MG63 (cell line): ENCODE results near the gene ANKRD52. TPM values are rescaled to one million over a fixed set of nuclear protein-coding genes. Genes with fewer than 3 reads are reported as not detected.

Experiments
- DNase-seq: peaks from one replicate; pipeline ENCODE4 v3.0.0-alpha.2; 2020
- H3K27me3 ChIP-seq: fragments of 250-450 bp; sonication (Bioruptor Pico); 2 replicates; pipeline ENCODE4 v1.5.1; 2020; ENCODE audit warnings: mild to moderate bottlenecking, moderate library complexity
- H3K36me3 ChIP-seq: fragments of 250-450 bp; sonication (Bioruptor Pico); 2 replicates; pipeline ENCODE4 v1.5.1; 2020; ENCODE audit warnings: mild to moderate bottlenecking, moderate library complexity
- H3K4me3 ChIP-seq: fragments of 250-450 bp; sonication (Bioruptor Pico); 2 replicates; pipeline ENCODE4 v1.5.1; 2020; ENCODE audit warnings: mild to moderate bottlenecking, moderate library complexity
- H3K9me3 ChIP-seq: fragments of 250-450 bp; sonication (Bioruptor Pico); 2 replicates; pipeline ENCODE4 v1.5.1; 2020; ENCODE audit warnings: mild to moderate bottlenecking, moderate library complexity
- total RNA-seq: library from RNA; depleted of rRNA; stranded (reverse); fragments of >200 nt; shearing (Covaris generic); gene quantifications from 2 replicates; pipeline ENCODE4 v1.2.3, GENCODE V29; 2014; ENCODE audit warnings: low replicate concordance

Gene ANKRD52
- total RNA-seq, 1 experiment from 2014 or later: 18.9 TPM

DNA sequence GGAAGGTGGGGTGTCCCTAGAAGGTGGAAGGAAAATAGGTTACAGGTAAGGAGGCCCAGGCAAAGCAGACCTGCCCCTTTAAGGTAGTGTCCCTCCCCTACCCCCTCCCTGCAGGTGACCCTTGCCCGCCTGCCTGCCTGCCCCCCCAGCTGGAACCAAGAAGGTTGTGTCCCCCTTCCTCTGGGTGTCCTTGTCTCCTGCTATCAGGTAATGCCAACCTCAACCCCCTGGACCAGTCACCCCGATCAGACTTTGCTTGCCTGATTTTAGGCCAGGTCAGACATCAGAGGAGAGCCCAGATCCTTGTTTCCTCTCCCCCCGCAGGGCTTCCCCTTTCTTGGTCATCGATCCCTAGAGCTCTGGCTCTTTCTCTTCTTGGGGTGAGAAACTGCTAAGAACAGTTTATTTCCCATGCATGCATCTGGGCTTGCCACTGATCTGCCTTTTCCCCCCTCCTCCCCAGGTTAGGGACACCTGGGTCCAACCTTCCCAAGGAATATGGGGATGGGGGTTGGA is 28.2 kb downstream of the ANKRD52 start, which contains the start of gene SLC39A5:
Gene SLC39A5, plus strand, starts transcription at position 136 of the 516 bp plus-strand sequence. CDS start 1,224 bp downstream, outside the sequence.
- H3K27me3 ChIP-seq: no peaks in the 10 kb centered on the region
- H3K9me3 ChIP-seq: no peaks in the 10 kb centered on the region
- peaks cover 4% of the 10 kb centered on the region; the same call in 1 of the 2 replicates for H3K36me3 ChIP-seq
- no peak within 1 kb of the TSS for H3K4me3 ChIP-seq
- DNase-seq: no peak

DNA sequence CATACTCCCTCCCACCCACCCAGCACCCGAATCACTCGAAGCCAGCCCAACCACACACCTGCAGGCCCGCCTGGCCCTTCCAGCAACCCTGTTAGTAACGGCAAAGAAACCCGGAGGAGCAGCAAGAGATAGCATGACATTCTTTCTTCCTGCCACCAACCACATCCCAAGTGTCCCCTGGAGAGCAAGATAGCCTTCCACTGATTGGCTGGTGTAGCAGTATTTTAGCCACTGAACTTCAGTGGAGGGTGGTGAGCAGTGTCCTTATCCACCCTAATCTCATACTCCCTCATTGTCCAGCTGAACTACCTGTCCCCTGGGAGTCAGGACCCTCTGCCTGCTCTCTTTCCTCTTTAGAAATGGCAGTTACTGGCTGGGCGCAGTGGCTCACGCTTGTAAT is 29.1 kb downstream of the ANKRD52 start:
- no peak for DNase-seq
- Histone ChIP-seq H3K36me3 (peaks cover 4% of the 10 kb centered on the region; the same call in 1 of the 2 replicates), H3K9me3 (no peaks in the 10 kb centered on the region), H3K27me3 (no peaks in the 10 kb centered on the region), H3K4me3 (no peak overlapping the region)

- H3K4me3 ChIP-seq: peak overlapping the region; percentile 76
- no peaks in the 10 kb centered on the region for H3K9me3 ChIP-seq
- no peaks in the 10 kb centered on the region for H3K27me3 ChIP-seq
- DNase-seq: no peak
- peaks cover 6% of the 10 kb centered on the region for H3K36me3 ChIP-seq
Observed at GRCh38 chr12:56224954-56225353, 33.2 kb downstream of the ANKRD52 start.

DNA sequence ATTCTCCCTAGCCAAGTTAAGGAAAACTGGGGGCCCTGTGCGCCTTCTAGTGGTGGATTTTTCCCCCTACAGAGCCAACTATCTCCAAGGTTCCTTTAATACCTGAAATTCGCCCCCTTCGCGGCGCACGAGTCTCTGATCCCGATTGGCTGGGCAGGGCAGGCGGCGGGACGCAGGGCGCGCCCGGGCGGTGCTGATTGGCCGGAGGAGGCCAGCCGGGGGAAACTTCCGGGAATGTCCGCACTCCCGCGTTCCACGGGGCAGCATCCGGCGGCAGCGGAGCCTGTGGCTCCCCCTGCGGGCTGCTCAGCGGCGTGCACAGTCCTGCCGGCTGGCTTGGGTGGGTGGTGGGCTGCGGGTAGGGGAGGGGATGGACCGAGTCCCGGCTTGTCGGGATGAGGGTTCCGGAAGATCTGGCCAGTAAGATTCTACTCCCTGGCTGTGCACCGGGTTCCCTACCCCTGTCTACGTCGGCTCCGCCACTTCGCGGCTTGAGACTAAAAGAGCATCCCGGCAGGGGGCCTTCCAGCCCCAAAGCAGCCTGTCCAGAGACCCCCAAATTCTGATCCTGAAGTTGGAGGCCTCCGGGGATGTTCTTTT is 34.0 kb downstream of the ANKRD52 start, which contains the start of gene NABP2:
Gene NABP2, plus strand, starts transcription at position 241 of the 600 bp plus-strand sequence. CDS start 515 bp downstream, outside the sequence.
- H3K4me3 ChIP-seq: peak within 1 kb of the TSS; percentile 76
- H3K9me3 ChIP-seq: no peaks in the 10 kb centered on the region
- peaks cover 6% of the 10 kb centered on the region for H3K36me3 ChIP-seq
- no peaks in the 10 kb centered on the region for H3K27me3 ChIP-seq
- DNase-seq: peak; percentile 98

GRCh38 chr12:56223571-56224101 is 34.5 kb downstream of the ANKRD52 start:
- Histone ChIP-seq H3K4me3 (peak overlapping the region; percentile 76), H3K27me3 (no peaks in the 10 kb centered on the region), H3K36me3 (peaks cover 6% of the 10 kb centered on the region), H3K9me3 (no peaks in the 10 kb centered on the region)
- no peak for DNase-seq

- H3K9me3 ChIP-seq: no peaks in the 10 kb centered on the region
- H3K4me3 ChIP-seq: peak overlapping the region; percentile 97
- peaks cover 11% of the 10 kb centered on the region for H3K36me3 ChIP-seq
- H3K27me3 ChIP-seq: no peaks in the 10 kb centered on the region
- no peak for DNase-seq
Observed at GRCh38 chr12:56222531-56222895, 35.7 kb downstream of the ANKRD52 start.

DNA sequence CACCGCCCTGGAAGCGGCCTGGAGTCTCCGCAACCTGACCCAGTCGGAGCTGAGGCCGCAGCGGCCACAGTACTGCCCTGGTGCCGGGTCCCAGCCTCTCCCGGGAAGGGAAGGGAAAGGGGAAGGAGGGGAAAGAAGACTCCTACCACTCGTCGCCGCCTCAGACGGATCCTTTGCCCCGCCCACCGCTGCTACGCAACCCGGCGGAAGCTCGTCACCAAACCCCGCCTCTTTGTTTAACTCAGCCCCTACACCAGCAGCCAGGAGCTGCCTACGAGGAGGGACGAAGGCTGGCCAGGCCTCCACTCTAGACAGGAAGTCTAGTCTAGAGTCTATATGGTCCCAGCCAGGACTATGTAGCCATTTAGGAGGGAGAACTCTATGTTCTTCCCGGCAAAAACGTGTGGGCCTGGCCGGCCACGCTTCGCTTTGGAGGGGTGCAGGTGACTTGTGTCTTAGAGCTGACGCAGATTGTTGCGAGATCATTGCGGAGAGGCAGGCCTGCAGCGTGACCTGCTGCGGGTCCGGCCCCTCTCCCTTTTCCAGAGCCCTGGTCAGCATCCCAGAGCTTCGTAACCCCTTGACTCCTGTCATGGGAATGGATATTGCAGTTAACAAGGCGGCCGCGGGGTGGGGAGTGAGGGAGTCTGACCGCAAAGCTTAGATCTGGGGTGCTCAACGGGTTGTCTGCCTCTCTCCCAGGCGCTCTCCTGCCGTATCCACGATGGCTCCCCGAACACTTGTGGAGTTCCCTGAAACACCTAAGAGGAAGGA is 36.2 kb downstream of the ANKRD52 start, which contains the start of gene RNF41:
Gene RNF41, minus strand, starts transcription at position 166 of the 774 bp plus-strand sequence. CDS start 7,875 bp downstream, outside the sequence.
- Histone ChIP-seq H3K27me3 (no peaks in the 10 kb centered on the region), H3K36me3 (peaks cover 11% of the 10 kb centered on the region), H3K4me3 (peak within 1 kb of the TSS; percentile 97), H3K9me3 (no peaks in the 10 kb centered on the region)
- DNase-seq: peak; percentile 97

- peak; percentile 83 for DNase-seq
- Histone ChIP-seq H3K9me3 (no peaks in the 10 kb centered on the region), H3K27me3 (no peaks in the 10 kb centered on the region), H3K4me3 (peak overlapping the region; percentile 97), H3K36me3 (peaks cover 15% of the 10 kb centered on the region)
Observed at GRCh38 chr12:56221232-56221756, 36.9 kb downstream of the ANKRD52 start.

DNA sequence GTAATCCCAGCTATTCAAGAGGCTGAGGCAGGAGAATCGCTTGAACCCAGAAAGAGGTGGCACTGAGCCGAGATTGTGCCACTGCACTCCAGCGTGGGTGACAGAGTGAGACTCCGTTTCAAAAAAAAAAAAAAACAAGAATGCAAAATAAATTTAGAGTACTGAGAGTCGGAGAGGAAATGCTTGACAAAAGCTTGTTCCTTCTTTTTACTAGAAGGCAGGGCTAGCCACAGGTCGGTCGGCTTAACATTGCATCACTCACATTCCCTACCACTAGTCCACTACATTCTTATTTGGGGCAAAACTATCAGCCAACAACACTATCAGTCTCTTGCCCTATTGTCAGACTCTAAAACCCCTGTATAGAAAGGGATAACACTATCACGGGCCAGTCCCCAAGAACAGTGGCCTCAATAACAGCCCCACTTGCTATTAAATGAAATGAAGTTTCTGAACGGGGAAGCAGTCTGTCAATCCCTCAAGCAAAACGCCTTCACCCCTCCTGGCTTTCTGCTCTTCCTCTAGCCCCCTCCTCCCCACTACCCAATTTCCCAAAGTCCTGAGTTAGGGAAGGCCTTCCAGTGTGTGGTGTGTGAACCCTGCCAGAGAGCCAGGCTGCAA is 37.5 kb downstream of the ANKRD52 start:
- no peaks in the 10 kb centered on the region for H3K27me3 ChIP-seq
- no peak for DNase-seq
- H3K9me3 ChIP-seq: no peaks in the 10 kb centered on the region
- peak overlapping the region; percentile 97 for H3K4me3 ChIP-seq
- H3K36me3 ChIP-seq: peaks cover 13% of the 10 kb centered on the region

DNA sequence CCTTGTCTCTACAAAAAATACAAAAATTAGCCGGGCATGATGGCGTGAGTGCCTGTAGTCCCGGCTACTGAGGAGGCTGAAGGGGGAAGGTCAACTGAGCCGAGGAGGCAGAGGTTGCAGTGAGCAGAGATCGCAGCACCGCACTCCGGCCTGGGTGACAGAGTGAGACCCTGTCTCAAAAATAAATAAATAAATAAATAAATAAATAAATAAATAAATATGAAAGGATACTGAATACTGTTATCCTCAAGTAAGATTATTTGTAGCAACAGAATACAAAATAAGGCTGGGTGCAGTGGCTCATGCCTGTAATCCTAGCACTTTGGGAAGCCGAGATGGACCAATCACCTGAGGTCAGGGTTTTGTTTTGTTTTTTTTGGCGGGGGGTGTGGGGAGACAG is 38.3 kb downstream of the ANKRD52 start:
- no peaks in the 10 kb centered on the region for H3K9me3 ChIP-seq
- H3K36me3 ChIP-seq: peaks cover 21% of the 10 kb centered on the region
- DNase-seq: no peak
- H3K27me3 ChIP-seq: no peaks in the 10 kb centered on the region
- H3K4me3 ChIP-seq: no peak overlapping the region

GRCh38 chr12:56216461-56216860 is 41.7 kb downstream of the ANKRD52 start:
- Histone ChIP-seq H3K9me3 (no peaks in the 10 kb centered on the region), H3K4me3 (no peak overlapping the region), H3K27me3 (no peaks in the 10 kb centered on the region), H3K36me3 (peaks cover 52% of the 10 kb centered on the region)
- DNase-seq: no peak

DNA sequence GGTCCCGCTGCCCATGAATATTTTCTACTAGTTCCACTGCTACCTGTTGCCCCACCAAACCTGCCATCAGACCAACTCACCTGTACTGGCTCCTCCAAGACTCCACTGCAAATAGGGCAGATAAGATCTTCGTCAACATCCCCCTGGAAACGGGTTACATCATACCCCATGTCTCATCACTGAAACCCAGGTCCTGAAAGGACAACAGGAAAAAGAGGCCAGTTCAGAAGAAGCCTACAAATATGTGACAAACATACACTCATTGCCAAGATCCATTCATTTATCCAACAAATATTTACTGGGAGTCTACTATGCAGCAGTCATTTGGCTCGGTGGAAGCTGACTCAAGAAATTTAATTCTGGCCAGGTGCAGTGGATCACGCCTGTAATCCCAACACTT is 44.3 kb downstream of the ANKRD52 start:
- Histone ChIP-seq H3K27me3 (no peaks in the 10 kb centered on the region), H3K4me3 (no peak overlapping the region), H3K36me3 (peaks cover 74% of the 10 kb centered on the region), H3K9me3 (no peaks in the 10 kb centered on the region)
- no peak for DNase-seq

- DNase-seq: no peak
- Histone ChIP-seq H3K27me3 (no peaks in the 10 kb centered on the region), H3K9me3 (no peaks in the 10 kb centered on the region), H3K36me3 (peaks cover 82% of the 10 kb centered on the region), H3K4me3 (no peak overlapping the region)
Observed at GRCh38 chr12:56212361-56212760, 45.8 kb downstream of the ANKRD52 start.

DNA sequence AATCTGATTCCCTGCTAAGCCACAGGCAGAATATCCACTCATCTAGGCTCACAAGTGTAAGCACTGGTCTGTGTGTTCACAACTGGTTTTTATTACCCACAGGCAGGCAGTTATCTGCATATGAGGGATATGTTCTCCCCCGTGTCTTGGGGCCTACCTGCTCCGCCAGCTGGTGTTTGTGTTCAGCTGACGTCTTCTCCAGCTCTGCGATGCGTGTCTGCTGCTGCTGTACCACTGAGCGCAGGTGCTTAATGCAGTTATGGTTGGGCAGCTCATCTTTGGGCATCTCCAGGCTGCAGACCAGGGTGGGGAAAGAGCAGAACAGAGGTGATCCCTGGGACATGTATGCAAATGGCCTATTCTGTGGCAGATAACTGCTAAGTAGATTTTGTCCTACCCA is 50.2 kb downstream of the ANKRD52 start:
- no peak overlapping the region for H3K4me3 ChIP-seq
- peaks cover 79% of the 10 kb centered on the region for H3K36me3 ChIP-seq
- H3K27me3 ChIP-seq: no peaks in the 10 kb centered on the region
- no peak for DNase-seq
- H3K9me3 ChIP-seq: no peaks in the 10 kb centered on the region

- Histone ChIP-seq H3K9me3 (no peaks in the 10 kb centered on the region), H3K4me3 (no peak overlapping the region), H3K27me3 (no peaks in the 10 kb centered on the region), H3K36me3 (peaks cover 66% of the 10 kb centered on the region)
- DNase-seq: peak; percentile 34
Observed at GRCh38 chr12:56206452-56207166, 51.6 kb downstream of the ANKRD52 start.

GRCh38 chr12:56205445-56205844 is 52.7 kb downstream of the ANKRD52 start:
- H3K9me3 ChIP-seq: no peaks in the 10 kb centered on the region
- peaks cover 54% of the 10 kb centered on the region for H3K36me3 ChIP-seq

More at GRCh38 chr12:56205445-56205844, 52.7 kb downstream of the ANKRD52 start:
- H3K27me3 ChIP-seq: no peaks in the 10 kb centered on the region
- DNase-seq: no peak
- no peak overlapping the region for H3K4me3 ChIP-seq
